GM18858 (cell line): ENCODE data around the gene PLEKHA3.
A peak's percentile ranks its signal among the peaks of the same experiment; 100 is the strongest.
"Not testable (repeated sequence)": the region's sequence is repeated elsewhere in the genome, so short reads cannot be mapped to it uniquely, and the experiment has no call there.

Source experiments
- ATAC-seq: cut with Tn5 transposase; IDR thresholded peaks from one replicate; pipeline ENCODE4 v1.9.1; 2021; ENCODE audit not compliant: unreplicated experiment

PLEKHA3 gene

GRCh38 chr2:178522950-178523595 is 42.8 kb downstream of the PLEKHA3 start:
- ATAC-seq = peak; percentile 81

DNA sequence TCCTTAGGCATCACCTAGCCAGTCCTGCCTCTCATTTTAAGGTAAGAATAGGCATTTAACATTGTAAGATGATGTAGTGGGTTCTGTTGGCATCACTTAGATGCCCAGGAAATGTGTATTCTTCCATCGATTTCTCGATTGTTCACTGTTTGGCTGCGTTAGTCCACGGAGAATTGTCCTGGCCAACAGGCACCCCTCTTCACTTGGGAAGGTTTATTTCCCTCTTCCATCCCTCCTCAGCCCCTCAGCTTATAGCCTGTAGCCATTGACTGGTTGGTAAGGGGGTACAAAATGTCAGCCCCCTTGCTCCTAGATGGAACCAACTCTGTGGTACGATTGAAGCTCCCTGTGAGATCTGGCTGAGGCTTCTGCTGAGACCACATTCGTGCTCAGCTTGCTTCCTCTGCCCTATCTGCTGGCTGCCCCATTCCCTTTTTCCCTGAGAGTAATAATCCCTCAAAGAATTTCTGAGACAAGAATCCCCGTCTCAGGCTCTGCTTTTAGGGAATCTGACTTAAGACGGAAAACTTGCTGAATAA is 43.4 kb downstream of the PLEKHA3 start:
- no peak for ATAC-seq

DNA sequence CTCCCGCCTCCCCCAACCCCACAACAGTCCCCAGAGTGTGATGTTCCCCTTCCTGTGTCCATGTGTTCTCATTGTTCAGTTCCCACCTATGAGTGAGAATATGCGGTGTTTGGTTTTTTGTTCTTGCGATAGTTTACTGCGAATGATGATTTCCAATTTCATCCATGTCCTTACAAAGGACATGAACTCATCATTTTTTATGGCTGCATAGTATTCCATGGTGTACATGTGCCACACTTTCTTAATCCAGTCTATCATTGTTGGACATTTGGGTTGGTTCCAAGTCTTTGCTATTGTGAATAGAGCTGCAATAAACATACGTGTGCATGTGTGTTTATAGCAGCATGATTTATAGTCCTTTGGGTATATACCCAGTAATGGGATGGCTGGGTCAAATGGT is 44.8 kb downstream of the PLEKHA3 start:
- not testable (repeated sequence) for ATAC-seq

GRCh38 chr2:178525460-178525859 is 45.2 kb downstream of the PLEKHA3 start:
- ATAC-seq = not testable (repeated sequence)

GRCh38 chr2:178526256-178526655 is 46.0 kb downstream of the PLEKHA3 start:
- ATAC-seq = no peak

GRCh38 chr2:178527592-178527991 is 47.3 kb downstream of the PLEKHA3 start:
- no peak for ATAC-seq

GRCh38 chr2:178528647-178529046 is 48.4 kb downstream of the PLEKHA3 start:
- no peak for ATAC-seq

DNA sequence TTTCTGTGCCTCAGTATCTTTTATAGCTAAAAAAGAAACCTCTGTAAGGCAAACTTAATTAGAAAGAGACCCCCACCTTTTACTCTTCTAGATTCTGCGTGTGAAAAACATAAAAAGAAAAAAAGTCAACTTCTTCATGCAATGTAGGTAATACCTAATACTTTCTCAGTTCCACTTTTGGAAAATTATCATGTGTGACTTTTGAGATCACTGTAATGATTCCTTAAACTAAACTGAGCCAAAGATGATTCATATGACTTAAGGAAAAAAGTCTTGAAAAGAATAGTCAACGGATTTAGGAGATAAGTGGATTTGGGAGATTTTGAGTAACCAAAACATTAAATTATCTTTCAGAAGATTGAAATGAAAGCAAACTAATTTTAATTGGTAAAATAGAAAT is 48.9 kb downstream of the PLEKHA3 start:
- no peak for ATAC-seq

GRCh38 chr2:178530131-178530530 is 49.9 kb downstream of the PLEKHA3 start:
- ATAC-seq = no peak

DNA sequence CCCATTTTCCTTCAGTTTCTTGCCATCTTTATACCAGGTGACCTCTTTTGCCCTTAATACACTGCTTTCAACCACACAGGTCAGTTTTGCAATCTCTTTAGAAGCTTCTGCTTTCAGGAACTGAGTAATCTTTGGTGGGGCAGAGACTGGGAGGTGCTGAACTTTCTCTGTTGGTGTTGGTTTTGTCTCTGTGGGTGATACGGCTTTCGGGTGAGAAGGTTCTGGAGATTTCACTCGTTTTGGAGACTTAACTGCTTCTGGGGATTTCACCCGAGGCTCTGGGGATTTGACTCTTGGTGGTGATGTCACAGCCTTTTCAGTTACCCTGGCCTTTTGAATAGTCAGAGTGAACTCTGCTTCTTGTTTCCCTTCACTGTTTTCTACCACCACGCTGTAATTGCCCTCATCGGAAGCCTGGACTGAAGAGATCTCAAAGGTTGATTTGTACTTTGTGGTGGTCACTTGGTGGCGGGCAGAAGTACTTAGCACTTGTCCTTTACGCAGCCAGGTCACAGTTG is 50.4 kb downstream of the PLEKHA3 start:
- peak; percentile 95 for ATAC-seq

DNA sequence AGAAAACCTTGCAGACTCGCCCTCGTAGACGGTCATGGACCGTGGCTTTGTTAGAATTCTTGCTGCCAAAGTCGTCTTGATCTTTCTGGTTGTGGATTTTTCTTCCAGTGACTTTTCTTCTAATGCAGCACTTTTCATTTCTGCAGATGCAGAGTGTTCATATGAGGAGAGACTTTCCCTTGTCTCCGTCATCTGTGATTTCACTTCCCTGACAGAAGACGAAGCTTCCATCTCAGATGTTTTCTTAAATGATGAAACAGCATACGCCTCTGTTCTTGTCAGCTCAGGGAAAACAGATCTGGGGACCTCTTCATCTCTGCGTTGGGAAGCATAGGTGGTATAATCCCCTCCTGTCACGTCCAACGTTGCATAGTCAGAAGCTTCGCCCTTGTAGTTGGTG is 50.9 kb downstream of the PLEKHA3 start:
- no peak for ATAC-seq

DNA sequence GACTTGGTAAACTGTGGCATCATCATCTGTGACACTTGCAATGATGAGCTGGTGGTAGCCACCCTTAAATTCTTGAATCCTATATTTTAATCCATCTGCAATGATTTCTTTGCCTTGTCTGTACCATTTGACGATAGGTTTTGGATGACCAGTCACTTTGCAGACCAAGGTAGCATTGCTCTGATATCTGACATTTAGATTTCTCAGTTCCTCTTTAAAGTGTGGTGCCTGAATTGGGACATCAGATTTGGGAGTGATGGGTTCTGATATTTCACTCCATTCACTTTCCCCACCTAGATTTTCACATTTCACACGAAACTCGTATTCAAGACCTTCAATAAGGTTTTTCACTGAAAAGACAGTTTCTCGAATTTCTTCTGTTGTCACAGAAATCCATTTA is 55.8 kb downstream of the PLEKHA3 start:
- ATAC-seq = no peak

- no peak for ATAC-seq
Observed at GRCh38 chr2:178542161-178542560, 61.9 kb downstream of the PLEKHA3 start.

- no peak for ATAC-seq
Observed at GRCh38 chr2:178542569-178542968, 62.3 kb downstream of the PLEKHA3 start.

GRCh38 chr2:178550352-178550751 is 70.1 kb downstream of the PLEKHA3 start:
- peak; percentile 84 for ATAC-seq

- no peak for ATAC-seq
Observed at GRCh38 chr2:178553047-178553446, 72.8 kb downstream of the PLEKHA3 start.
